Measurements from ENCODE around the gene SLCO4C1.

SLCO4C1 gene

GRCh38 chr5:102221949-102222348 lies 74.1 kb downstream of the SLCO4C1 start:
- TF ChIP-seq FOXP2 (optimal IDR thresholded peaks at IDR 0.05; ENCODE audit: borderline replicate concordance, extremely low read depth, extremely low read length, insufficient read depth) (no peak), POLR2AphosphoS5 (IDR thresholded peaks at IDR 0.05; ENCODE audit: low read depth, low read length) (no peak), TAF1 (IDR thresholded peaks at IDR 0.05; ENCODE audit: borderline replicate concordance, insufficient read depth, low read length) (no peak), SIN3A (IDR thresholded peaks at IDR 0.05; ENCODE audit: borderline replicate concordance, insufficient read depth, low read length) (no peak), REST (IDR thresholded peaks at IDR 0.05; ENCODE audit: insufficient read depth in 1 of 2, low read depth in 2 of 2, low read length in 2 of 2) (no peak)

- TF ChIP-seq FOXP2 (optimal IDR thresholded peaks at IDR 0.05; ENCODE audit: borderline replicate concordance, extremely low read depth, extremely low read length, insufficient read depth) = no peak
- TF ChIP-seq TAF1 (IDR thresholded peaks at IDR 0.05; ENCODE audit: borderline replicate concordance, insufficient read depth, low read length) = no peak
- no peak for TF ChIP-seq REST (IDR thresholded peaks at IDR 0.05; ENCODE audit: insufficient read depth in 1 of 2, low read depth in 2 of 2, low read length in 2 of 2)
- no peak for TF ChIP-seq POLR2AphosphoS5 (IDR thresholded peaks at IDR 0.05; ENCODE audit: low read depth, low read length)
- no peak for TF ChIP-seq SIN3A (IDR thresholded peaks at IDR 0.05; ENCODE audit: borderline replicate concordance, insufficient read depth, low read length)
Observed at GRCh38 chr5:102218159-102218558, 77.9 kb downstream of the SLCO4C1 start.

- no peak for TF ChIP-seq SIN3A (IDR thresholded peaks at IDR 0.05; ENCODE audit: borderline replicate concordance, insufficient read depth, low read length)
Observed at GRCh38 chr5:102216678-102217077, 79.4 kb downstream of the SLCO4C1 start.

GRCh38 chr5:102211165-102211564 lies 84.9 kb downstream of the SLCO4C1 start:
- TF ChIP-seq FOXP2 (optimal IDR thresholded peaks at IDR 0.05; ENCODE audit: borderline replicate concordance, extremely low read depth, extremely low read length, insufficient read depth) (no peak), SIN3A (IDR thresholded peaks at IDR 0.05; ENCODE audit: borderline replicate concordance, insufficient read depth, low read length) (no peak), POLR2AphosphoS5 (IDR thresholded peaks at IDR 0.05; ENCODE audit: low read depth, low read length) (no peak), REST (IDR thresholded peaks at IDR 0.05; ENCODE audit: insufficient read depth in 1 of 2, low read depth in 2 of 2, low read length in 2 of 2) (no peak), TAF1 (IDR thresholded peaks at IDR 0.05; ENCODE audit: borderline replicate concordance, insufficient read depth, low read length) (no peak)

GRCh38 chr5:102200861-102201260 lies 95.2 kb downstream of the SLCO4C1 start:
- TF ChIP-seq SIN3A (IDR thresholded peaks at IDR 0.05; ENCODE audit: borderline replicate concordance, insufficient read depth, low read length) (no peak), TAF1 (IDR thresholded peaks at IDR 0.05; ENCODE audit: borderline replicate concordance, insufficient read depth, low read length) (no peak)

- TF ChIP-seq FOXP2 (optimal IDR thresholded peaks at IDR 0.05; ENCODE audit: borderline replicate concordance, extremely low read depth, extremely low read length, insufficient read depth) (no peak), SIN3A (IDR thresholded peaks at IDR 0.05; ENCODE audit: borderline replicate concordance, insufficient read depth, low read length) (no peak), REST (IDR thresholded peaks at IDR 0.05; ENCODE audit: insufficient read depth in 1 of 2, low read depth in 2 of 2, low read length in 2 of 2) (no peak), POLR2AphosphoS5 (IDR thresholded peaks at IDR 0.05; ENCODE audit: low read depth, low read length) (no peak), TAF1 (IDR thresholded peaks at IDR 0.05; ENCODE audit: borderline replicate concordance, insufficient read depth, low read length) (no peak)
Observed at GRCh38 chr5:102196481-102196880, 99.6 kb downstream of the SLCO4C1 start.

Measured in PFSK-1 (cell line).